HCT116 (cell line): ENCODE data around the gene ENGASE. TPM values are rescaled to one million over a fixed set of nuclear protein-coding genes. Genes with fewer than 3 reads are reported as not detected.

Experiments
- ATAC-seq: fragments of 200-7000 bp; cut with Tn5 transposase; 2 replicates; pipeline ENCODE4 v1.9.1; 2020; ENCODE audit warnings: mild to moderate bottlenecking, moderate library complexity
- BruUV-seq: library from RNA; stranded (reverse); fragments of 400-500 nt; replicated peaks from 2 replicates; lab custom pipeline; 2021; lab: Mats Ljungman, UMichigan
- CTCF ChIA-PET: fragments of 300-600 bp; sonication (Branson Sonifier 250); formaldehyde crosslinking; loops from one replicate; lab custom pipeline; 2021; ENCODE audit warnings: antibody characterized with exemption; lab: Charles Lee
- POLR2A ChIA-PET: fragments of 300-600, 350-600 bp; sonication (Branson Sonifier 250); formaldehyde crosslinking; loops from one replicate; lab custom pipeline; 2021; ENCODE audit warnings: antibody characterized with exemption; lab: Charles Lee
- RAD21 ChIA-PET, 2 experiments: fragments of 300-600 bp; sonication (Branson Sonifier 250); formaldehyde crosslinking; loops; one replicate each; lab custom pipeline; 2023; ENCODE audit warnings: low total read pairs in 2 of 2; ENCODE audit not compliant: uncharacterized antibody in 2 of 2, unreplicated experiment in 2 of 2, low non-redundant PET in 1 of 2; lab: Charles Lee
- DNase-seq: peaks from one replicate; pipeline ENCODE4 v3.0.0-alpha.2; 2010; ENCODE audit warnings: low read depth, low spot score
- H2AFZ ChIP-seq: fragments of 200-600 bp; shearing (Covaris generic), sonication (generic); 2 replicates; pipeline ENCODE4 v1.6.1; 2017; ENCODE audit warnings: low read depth, mixed run types, mixed read lengths, antibody characterized with exemption, low read length; ENCODE audit not compliant: poor library complexity, severe bottlenecking
- H3K27ac ChIP-seq: 2 replicates; pipeline ENCODE4 v1.5.1; 2012; ENCODE audit warnings: low read depth, low read length
- H3K27me3 ChIP-seq: fragments of 200-600 bp; sonication (generic); 2 replicates; pipeline ENCODE4 v1.6.1; 2016; ENCODE audit warnings: mixed run types, low read length, mixed read lengths; ENCODE audit not compliant: insufficient read depth
- H3K36me3 ChIP-seq, 2 experiments: fragments of 200-500 bp in 1 of 2; fragments of 200-600 bp in 1 of 2; sonication (Bioruptor generic) in 1 of 2; sonication (generic) in 1 of 2; 2 replicates each; pipeline versions ENCODE4 v1.5.1 to v1.6.1; 2014 to 2016; ENCODE audit warnings: low read length in 2 of 2, inconsistent platforms in 1 of 2, mixed read lengths in 1 of 2, mixed run types in 1 of 2; ENCODE audit not compliant: insufficient read depth in 2 of 2, control insufficient read depth in 1 of 2
- H3K4me1 ChIP-seq, 2 experiments: fragments of 200-600 bp in 1 of 2; sonication (generic) in 1 of 2; 2 replicates each; pipeline versions ENCODE4 v1.5.1 to v1.6.1; 2012 to 2017; ENCODE audit warnings: low read length in 2 of 2, inconsistent platforms in 1 of 2, mild to moderate bottlenecking in 1 of 2, mixed read lengths in 1 of 2, mixed run types in 1 of 2, moderate library complexity in 1 of 2; ENCODE audit not compliant: insufficient read depth in 2 of 2, control insufficient read depth in 1 of 2
- H3K4me2 ChIP-seq: fragments of 200-600 bp; sonication (generic); 2 replicates; pipeline ENCODE4 v1.6.1; 2017; ENCODE audit warnings: mixed run types, low read length, mixed read lengths
- H3K4me3 ChIP-seq, 2 experiments: fragments of 200-600 bp in 1 of 2; sonication (generic) in 1 of 2; replicated peaks in 1 of 2; 2 replicates each; pipeline ENCODE4 v1.5.1; 2011 to 2016; ENCODE audit warnings: low read length in 2 of 2, control low read depth in 1 of 2, low read depth in 1 of 2, mild to moderate bottlenecking in 1 of 2, mixed read lengths in 1 of 2, mixed run types in 1 of 2
- H3K79me2 ChIP-seq: fragments of 200-600 bp; sonication (generic); 2 replicates; pipeline ENCODE4 v1.6.1; 2017; ENCODE audit warnings: mild to moderate bottlenecking, mixed run types, low read length, moderate library complexity, mixed read lengths; ENCODE audit not compliant: insufficient read depth
- H3K9ac ChIP-seq: fragments of 200-600 bp; sonication (generic); 2 replicates; pipeline ENCODE4 v1.6.1; 2016; ENCODE audit warnings: low read length, mixed read lengths
- H3K9me2 ChIP-seq: fragments of 200-600 bp; sonication (generic), shearing (Covaris generic); 2 replicates; pipeline ENCODE4 v1.6.1; 2017; ENCODE audit warnings: mixed run types, mild to moderate bottlenecking, moderate library complexity; ENCODE audit not compliant: insufficient read depth
- H3K9me3 ChIP-seq, 2 experiments: fragments of 200-500 bp in 1 of 2; fragments of 200-600 bp in 1 of 2; sonication (Bioruptor generic) in 1 of 2; sonication (generic) in 1 of 2; 2 replicates each; pipeline ENCODE4 v1.6.1; 2014 to 2017; ENCODE audit warnings: low read length in 2 of 2, mixed read lengths in 2 of 2, inconsistent platforms in 1 of 2, low read depth in 1 of 2, mild to moderate bottlenecking in 1 of 2, mixed run types in 1 of 2, moderate library complexity in 1 of 2; ENCODE audit not compliant: control insufficient read depth in 1 of 2, insufficient read depth in 1 of 2
- H4K20me1 ChIP-seq: fragments of 200-600 bp; sonication (generic), shearing (Covaris generic); 2 replicates; pipeline ENCODE4 v1.6.1; 2017; ENCODE audit warnings: mixed run types, mild to moderate bottlenecking, moderate library complexity; ENCODE audit not compliant: insufficient read depth
- ELF1 ChIP-seq: IDR thresholded peaks from 2 replicates; pipeline ENCODE4 v1.6.1; 2012; ENCODE audit warnings: low read depth, borderline replicate concordance
- FOSL1 ChIP-seq: IDR thresholded peaks from 2 replicates; pipeline ENCODE4 v1.6.1; 2012; ENCODE audit warnings: low read depth
- POLR2A ChIP-seq: IDR thresholded peaks from 2 replicates; pipeline ENCODE4 v1.7.0; 2011; ENCODE audit warnings: borderline replicate concordance; ENCODE audit not compliant: insufficient read depth, insufficient read length; ENCODE audit errors: extremely low read depth
- ZFX ChIP-seq: fragments of 450-650 bp; IDR thresholded peaks from 2 replicates; pipeline ENCODE4 v1.6.1; 2017
- ZNF274 ChIP-seq: fragments of 200-500 bp; sonication (Bioruptor generic); IDR thresholded peaks from 2 replicates; pipeline ENCODE4 v1.6.1; 2014; ENCODE audit warnings: mild to moderate bottlenecking, low read depth, low read length, inconsistent platforms
- intact Hi-C: fragments of 100-400 bp; cut with micrococcal nuclease; formaldehyde crosslinking; loops from 2 replicates; pipeline ENCODE4 v1.10.0; 2022
- total RNA-seq: library from RNA; stranded (reverse); gene quantifications from one replicate; pipeline ENCODE4 v1.2.1, GENCODE V29; 2021; ENCODE audit not compliant: unreplicated experiment
- TF ChIP-seq, protein P1 (sequence below): IDR thresholded peaks from 2 replicates; pipeline ENCODE4 v1.6.1; 2012; ENCODE audit warnings: low read depth

The ENGASE gene
- total RNA-seq, 1 experiment from 2014 or later = 54.2 TPM

DNA sequence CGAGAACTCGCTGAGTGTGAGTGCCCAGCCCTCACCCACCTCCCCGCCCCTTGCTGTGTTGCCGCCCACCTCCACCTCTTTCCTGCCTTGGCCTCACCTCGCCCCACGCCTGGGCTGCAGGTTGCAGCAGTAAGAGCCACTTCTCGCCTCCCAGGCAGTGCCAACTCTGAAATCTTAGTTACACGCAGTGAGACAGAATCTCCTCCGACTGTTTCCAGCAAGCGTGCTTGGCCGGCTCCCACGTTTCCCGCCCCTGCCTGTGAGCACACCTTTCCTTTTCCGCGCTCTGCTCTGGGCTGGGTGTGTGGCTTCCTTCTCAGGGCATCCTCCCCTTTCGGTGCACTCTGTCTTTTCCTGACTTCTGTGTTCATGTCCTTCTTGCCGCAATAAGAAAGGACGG, 5.7 kb downstream of the ENGASE start:
- Histone ChIP-seq H3K79me2 (peaks cover 8% of the 10 kb centered on the region; the same call in 1 of the 2 replicates), H3K36me3 (peaks cover 28 to 30% of the 10 kb centered on the region in 2 experiments; a peak in 3 of 4 replicates), H4K20me1 (no peaks in the 10 kb centered on the region), H3K27me3 (no peaks in the 10 kb centered on the region), H3K9me3 (no peaks in the 10 kb centered on the region), H3K4me3 (no peak overlapping the region), H3K9me2 (no peaks in the 10 kb centered on the region), H3K4me2 (no peak overlapping the region), H3K4me1 (peaks cover 4 to 9% of the 10 kb centered on the region in 2 experiments; a peak in 3 of 4 replicates), H3K27ac (no peak overlapping the region), H2AFZ (no peak overlapping the region), H3K9ac (no peak overlapping the region)
- intact Hi-C loops = no loop called here
- BruUV-seq = no TSS peak
- DNase-seq (no peak), ATAC-seq (no peak)
- TF ChIP-seq ZNF274 (no peak), ZFX (no peak)
- CTCF ChIA-PET = no interaction called here
- RAD21 ChIA-PET = no interaction called here
- POLR2A ChIA-PET = no interaction called here

DNA sequence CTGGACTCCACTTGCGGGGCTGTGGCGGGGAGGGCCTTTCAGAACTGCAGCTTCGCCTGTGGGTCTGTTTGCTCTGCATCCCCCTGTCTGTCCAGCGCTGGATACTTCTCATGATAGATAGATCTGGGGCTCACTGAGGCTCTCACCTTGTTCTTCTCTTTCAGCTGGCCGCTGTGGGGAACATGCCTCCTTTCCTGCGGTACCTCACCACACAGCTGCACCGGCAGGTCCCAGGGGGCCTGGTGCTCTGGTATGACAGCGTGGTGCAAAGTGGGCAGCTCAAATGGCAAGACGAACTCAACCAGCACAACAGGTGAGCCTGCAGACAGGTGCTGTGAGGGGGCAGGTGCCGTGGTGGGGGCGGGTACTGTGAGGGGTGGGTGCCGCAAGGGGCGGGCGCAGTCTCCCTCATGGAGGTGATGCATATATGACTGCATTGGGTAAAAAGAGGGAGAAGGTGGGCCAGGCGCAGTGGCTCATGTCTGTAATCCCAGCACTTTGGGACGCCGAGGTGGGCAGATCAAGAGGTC, 6.2 kb downstream of the ENGASE start:
- BruUV-seq = no TSS peak

More for the DNA sequence above, 6.2 kb downstream of the ENGASE start:
- no peak for ATAC-seq
- intact Hi-C loops = no loop called here
- H3K4me3 ChIP-seq = no peak overlapping the region
- H3K9ac ChIP-seq = no peak overlapping the region
- ChIA-PET CTCF (interaction anchor here (2.0 to 2.4 kb wide), 2 partner anchors 9 to 60 kb away, joined by 6 to 7 read pairs; no protein-coding TSS in a partner anchor), POLR2A (no interaction called here), RAD21 (no interaction called here)
- H3K36me3 ChIP-seq = peaks cover 28 to 30% of the 10 kb centered on the region in 2 experiments; a peak in 3 of 4 replicates
- H3K27me3 ChIP-seq = no peaks in the 10 kb centered on the region
- H3K9me2 ChIP-seq = no peaks in the 10 kb centered on the region
- no peaks in the 10 kb centered on the region for H3K9me3 ChIP-seq
- DNase-seq = no peak
- H4K20me1 ChIP-seq = no peaks in the 10 kb centered on the region
- peaks cover 4% of the 10 kb centered on the region; the same call in 1 of the 2 replicates for H3K79me2 ChIP-seq
- no peak overlapping the region for H3K4me2 ChIP-seq
- no peak overlapping the region for H2AFZ ChIP-seq
- peaks cover 0 to 4% of the 10 kb centered on the region in 2 experiments; a peak in 2 of 4 replicates for H3K4me1 ChIP-seq
- TF ChIP-seq ELF1 = no peak
- no peak for TF ChIP-seq POLR2A
- TF ChIP-seq, protein P1, sequence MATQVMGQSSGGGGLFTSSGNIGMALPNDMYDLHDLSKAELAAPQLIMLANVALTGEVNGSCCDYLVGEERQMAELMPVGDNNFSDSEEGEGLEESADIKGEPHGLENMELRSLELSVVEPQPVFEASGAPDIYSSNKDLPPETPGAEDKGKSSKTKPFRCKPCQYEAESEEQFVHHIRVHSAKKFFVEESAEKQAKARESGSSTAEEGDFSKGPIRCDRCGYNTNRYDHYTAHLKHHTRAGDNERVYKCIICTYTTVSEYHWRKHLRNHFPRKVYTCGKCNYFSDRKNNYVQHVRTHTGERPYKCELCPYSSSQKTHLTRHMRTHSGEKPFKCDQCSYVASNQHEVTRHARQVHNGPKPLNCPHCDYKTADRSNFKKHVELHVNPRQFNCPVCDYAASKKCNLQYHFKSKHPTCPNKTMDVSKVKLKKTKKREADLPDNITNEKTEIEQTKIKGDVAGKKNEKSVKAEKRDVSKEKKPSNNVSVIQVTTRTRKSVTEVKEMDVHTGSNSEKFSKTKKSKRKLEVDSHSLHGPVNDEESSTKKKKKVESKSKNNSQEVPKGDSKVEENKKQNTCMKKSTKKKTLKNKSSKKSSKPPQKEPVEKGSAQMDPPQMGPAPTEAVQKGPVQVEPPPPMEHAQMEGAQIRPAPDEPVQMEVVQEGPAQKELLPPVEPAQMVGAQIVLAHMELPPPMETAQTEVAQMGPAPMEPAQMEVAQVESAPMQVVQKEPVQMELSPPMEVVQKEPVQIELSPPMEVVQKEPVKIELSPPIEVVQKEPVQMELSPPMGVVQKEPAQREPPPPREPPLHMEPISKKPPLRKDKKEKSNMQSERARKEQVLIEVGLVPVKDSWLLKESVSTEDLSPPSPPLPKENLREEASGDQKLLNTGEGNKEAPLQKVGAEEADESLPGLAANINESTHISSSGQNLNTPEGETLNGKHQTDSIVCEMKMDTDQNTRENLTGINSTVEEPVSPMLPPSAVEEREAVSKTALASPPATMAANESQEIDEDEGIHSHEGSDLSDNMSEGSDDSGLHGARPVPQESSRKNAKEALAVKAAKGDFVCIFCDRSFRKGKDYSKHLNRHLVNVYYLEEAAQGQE = no peak
- TF ChIP-seq FOSL1 = no peak
- H3K27ac ChIP-seq = no peak overlapping the region
